K562 (cell line): ENCODE measurements around the gene FANCD2. TPM values are rescaled to one million over a fixed set of nuclear protein-coding genes. Genes with fewer than 3 reads are reported as not detected.

Experiments used
- ATAC-seq: fragments of 200-7000 bp; cut with Tn5 transposase; 3 replicates; pipeline ENCODE4 v1.9.1; 2020; ENCODE audit warnings: moderate library complexity
- BruUV-seq: library from RNA; stranded (reverse); fragments of 400-500 nt; replicated peaks from 2 replicates; lab custom pipeline; 2021; lab: Mats Ljungman, UMichigan
- CTCF ChIA-PET: fragments of 300-600 bp; formaldehyde crosslinking; extraction: SDS; loops from one replicate; lab custom pipeline; 2021; ENCODE audit warnings: low intra/inter-chr PET ratio; lab: Yijun Ruan, JAX
- POLR2A ChIA-PET: fragments of 300-600, 350-650 bp; sonication (Branson Sonifier 250); formaldehyde crosslinking; extraction: SDS; loops from one replicate; lab custom pipeline; 2021; ENCODE audit warnings: antibody characterized with exemption, inconsistent platforms; lab: Yijun Ruan, JAX
- DNase-seq, 4 experiments: peaks; one replicate each; pipeline versions ENCODE4 v3.0.0 to v3.0.0-alpha.2; 2011 to 2018; ENCODE audit warnings: low spot score in 3 of 4, mixed read lengths in 3 of 4; ENCODE audit errors: extremely low read depth in 1 of 4
- FAIRE-seq: peaks from 2 replicates; lab custom pipeline; 2011; peaks lifted over from hg19 to GRCh38; lab: Jason Lieb, UNC
- H2AFZ ChIP-seq: 2 replicates; pipeline ENCODE4 v1.6.0; 2011; ENCODE audit warnings: low read depth, low read length, control low read depth, inconsistent platforms
- H3K27ac ChIP-seq: fragments of 200-600 bp; 3 replicates; pipeline ENCODE4 v1.8.0; 2011; ENCODE audit warnings: low read depth, mild to moderate bottlenecking, control low read depth, inconsistent platforms, low read length, moderate library complexity, mixed read lengths; ENCODE audit errors: extremely low read depth
- H3K27me3 ChIP-seq, 2 experiments: fragments of 300-600 bp in 1 of 2; 2 replicates in 1 of 2; 3 replicates in 1 of 2; pipeline versions ENCODE4 v1.6.0 to v1.8.0; 2011; ENCODE audit warnings: inconsistent platforms in 2 of 2, low read length in 2 of 2, mild to moderate bottlenecking in 1 of 2, mixed read lengths in 1 of 2, moderate library complexity in 1 of 2; ENCODE audit not compliant: control insufficient read depth in 2 of 2, insufficient read depth in 2 of 2
- H3K36me3 ChIP-seq: fragments of 300-600 bp; 3 replicates; pipeline ENCODE4 v1.8.0; 2011; ENCODE audit warnings: mild to moderate bottlenecking, low read length, inconsistent platforms; ENCODE audit not compliant: control insufficient read depth, insufficient read depth
- H3K4me1 ChIP-seq, 2 experiments: fragments of 200-600 bp in 1 of 2; replicated peaks in 1 of 2; 2 replicates in 1 of 2; 3 replicates in 1 of 2; pipeline versions ENCODE4 v1.5.1 to v1.8.0; 2011; ENCODE audit warnings: inconsistent platforms in 2 of 2, low read length in 2 of 2, mild to moderate bottlenecking in 1 of 2, mixed read lengths in 1 of 2, moderate library complexity in 1 of 2; ENCODE audit not compliant: control insufficient read depth in 2 of 2, insufficient read depth in 2 of 2
- H3K4me2 ChIP-seq: 2 replicates; pipeline ENCODE4 v1.6.1; 2011; ENCODE audit warnings: low read length, control low read depth, inconsistent platforms, mixed read lengths; ENCODE audit not compliant: insufficient read depth
- H3K4me3 ChIP-seq: fragments of 200-600 bp; sonication (generic), shearing (Covaris generic); 2 replicates; pipeline ENCODE4 v1.5.1; 2016; ENCODE audit warnings: control low read depth, inconsistent platforms
- H3K79me2 ChIP-seq: fragments of 200-600 bp; 3 replicates; pipeline ENCODE4 v1.8.0; 2011; ENCODE audit warnings: low read length, inconsistent platforms; ENCODE audit not compliant: control insufficient read depth, insufficient read depth
- H3K9ac ChIP-seq, 2 experiments: 2 replicates each; pipeline versions ENCODE4 v1.6.0 to v1.6.1; 2011; ENCODE audit warnings: low read depth in 2 of 2, low read length in 2 of 2, control low read depth in 1 of 2, inconsistent platforms in 1 of 2, mild to moderate bottlenecking in 1 of 2, mixed read lengths in 1 of 2; ENCODE audit not compliant: insufficient read depth in 1 of 2
- H3K9me1 ChIP-seq: one replicate; pipeline ENCODE4 v1.6.0; 2011; ENCODE audit warnings: inconsistent platforms, mild to moderate bottlenecking, low read length, moderate library complexity; ENCODE audit not compliant: control insufficient read depth, insufficient read depth
- H3K9me3 ChIP-seq: replicated peaks from 2 replicates; pipeline ENCODE4 v1.5.1; 2011; ENCODE audit warnings: low read depth, low read length, inconsistent platforms; ENCODE audit not compliant: control insufficient read depth, insufficient read depth
- H4K20me1 ChIP-seq: replicated peaks from 2 replicates; pipeline ENCODE4 v1.6.1; 2011; ENCODE audit warnings: low read length, inconsistent platforms, mixed read lengths; ENCODE audit not compliant: control insufficient read depth, insufficient read depth
- ADNP ChIP-seq: fragments of 200-800 bp; sonication (Bioruptor generic); IDR thresholded peaks from 2 replicates; pipeline ENCODE4 v1.6.1; 2016; ENCODE audit warnings: missing genetic modification characterization, missing compliant biosample characterization
- ASH1L ChIP-seq: fragments of 450-650 bp; IDR thresholded peaks from 2 replicates; pipeline ENCODE4 v1.6.1; 2018; ENCODE audit warnings: borderline replicate concordance, mild to moderate bottlenecking, low read depth; ENCODE audit not compliant: partially characterized antibody
- CLOCK ChIP-seq: fragments of 250-450 bp; sonication (Bioruptor Pico); IDR thresholded peaks from 2 replicates; pipeline ENCODE4 v1.4.0; 2020; ENCODE audit warnings: mild to moderate bottlenecking, moderate library complexity, borderline replicate concordance
- MAFF ChIP-seq: IDR thresholded peaks from 2 replicates; pipeline ENCODE4 v1.6.1; 2012; ENCODE audit warnings: low read length, improper control_type of control experiment
- SNIP1 ChIP-seq: fragments of 450-650 bp; IDR thresholded peaks from 2 replicates; pipeline ENCODE4 v1.7.1; 2017; ENCODE audit warnings: low read depth, mild to moderate bottlenecking
- TEAD4 ChIP-seq, 2 experiments: sonication (generic) in 1 of 2; formaldehyde crosslinking in 1 of 2; IDR thresholded peaks; 2 replicates each; pipeline versions ENCODE4 v1.6.1 to v1.8.0; 2012 to 2022; ENCODE audit warnings: borderline replicate concordance in 1 of 2, inconsistent platforms in 1 of 2, low read length in 1 of 2, mild to moderate bottlenecking in 1 of 2, missing genetic modification reagents in 1 of 2
- ZNF140 ChIP-seq: fragments of 250-450 bp; sonication (Bioruptor Pico); IDR thresholded peaks from 2 replicates; pipeline ENCODE4 v1.8.0; 2021; ENCODE audit warnings: moderate library complexity, mild to moderate bottlenecking, inconsistent platforms
- ZNF436 ChIP-seq: fragments of 250-450, 450-650 bp; sonication (Bioruptor Pico); formaldehyde crosslinking; IDR thresholded peaks from 2 replicates; pipeline ENCODE4 v1.7.0; 2020; ENCODE audit warnings: mild to moderate bottlenecking
- ZNF644 ChIP-seq: fragments of 200-800 bp; sonication (Bioruptor generic); IDR thresholded peaks from 2 replicates; pipeline ENCODE4 v1.6.1; 2016; ENCODE audit warnings: low read depth, missing genetic modification characterization, missing compliant biosample characterization
- ZNF780A ChIP-seq: fragments of 250-450 bp; sonication (Bioruptor Pico); IDR thresholded peaks from 2 replicates; pipeline ENCODE4 v1.5.0; 2021; ENCODE audit warnings: mild to moderate bottlenecking
- WGBS: fragments of 100-300 bp; shearing (Covaris generic); methylation state at CpG from one replicate; pipeline ENCODE4 v1.1.6; 2016; ENCODE audit warnings: low coverage, mixed read lengths; ENCODE audit not compliant: insufficient coverage; ENCODE audit errors: missing lambda C conversion rate; 5-methylcytosine and 5-hydroxymethylcytosine counted together
- in situ Hi-C: fragments of 300-500 bp; cut with MboI; formaldehyde crosslinking; loops from 4 replicates; pipeline ENCODE4 v1.15.0; 2018; ENCODE audit warnings: inconsistent platforms, mixed read lengths
- intact Hi-C: fragments of 100-400 bp; cut with micrococcal nuclease; formaldehyde crosslinking; loops from 2 replicates; pipeline ENCODE4 v1.14.2; 2022
- polyA plus RNA-seq, 8 experiments: library from polyadenylated mRNA; depleted of rRNA in 4 of 8; stranded (reverse) in 5 of 8; unstranded in 3 of 8; fragments of >200 nt; fragmentation: Nextera tagmentation in 2 of 8; fragmentation: Illumina TruSeq in 1 of 8; extraction: Ambion mirVana in 2 of 8; extraction: Trizol in 1 of 8; gene quantifications; 2 replicates each; pipeline versions ENCODE4 v1.2.1 to v1.2.3, GENCODE V29; 2011 to 2014; ENCODE audit warnings: inconsistent platforms in 1 of 8, missing spikeins in 1 of 8
- total RNA-seq, 7 experiments: library from RNA; depleted of rRNA in 6 of 7; stranded (reverse); fragments of >200 nt in 6 of 7; fragmentation: Illumina TruSeq in 2 of 7; extraction: Trizol in 2 of 7; gene quantifications; 2 replicates each; pipeline versions ENCODE4 v1.2.1 to v1.2.3, GENCODE V29; 2011 to 2021; ENCODE audit warnings: low replicate concordance in 1 of 7
- TF ChIP-seq, protein P1 (sequence below), 2 experiments: fragments of 450-650 bp in 1 of 2; sonication (generic) in 1 of 2; formaldehyde crosslinking in 1 of 2; IDR thresholded peaks; 2 replicates each; pipeline versions ENCODE4 v1.7.1 to v1.9.0; 2016 to 2022; ENCODE audit warnings: inconsistent platforms in 1 of 2, mild to moderate bottlenecking in 1 of 2, missing genetic modification reagents in 1 of 2

Gene FANCD2
- total and polyA plus RNA-seq, 9 of the 15 experiments (the other 6 are each of a cell fraction or from before 2014, with no cell fraction given), result 59.4 to 137 (median 96.1) TPM

DNA sequence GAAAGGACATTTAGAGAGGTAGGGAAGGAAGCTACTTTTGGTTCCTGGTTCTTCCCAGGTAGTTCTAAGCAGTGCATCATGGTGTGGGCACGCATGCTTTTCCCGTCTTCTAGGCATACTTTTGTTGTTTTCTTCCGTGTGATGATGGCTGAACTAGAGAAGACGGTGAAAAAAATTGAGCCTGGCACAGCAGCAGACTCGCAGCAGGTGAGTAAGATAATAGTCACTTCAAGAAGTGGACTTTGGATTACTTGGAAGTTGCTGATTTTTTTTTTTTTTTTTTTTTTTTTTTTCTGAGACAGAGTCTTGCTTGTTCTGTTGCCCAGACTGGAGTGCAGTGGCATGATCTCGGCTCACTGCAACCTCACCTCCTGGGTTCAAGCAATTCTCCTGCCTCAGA is 63.9 kb downstream of the FANCD2 start:
- Histone ChIP-seq H3K27ac (no peak overlapping the region), H3K4me2 (no peak overlapping the region), H3K4me1 (no peaks in the 10 kb centered on the region), H3K27me3 (no peaks in the 10 kb centered on the region), H4K20me1 (no peaks in the 10 kb centered on the region), H3K79me2 (no peaks in the 10 kb centered on the region), H3K9me3 (no peaks in the 10 kb centered on the region), H3K9ac (no peak overlapping the region), H3K36me3 (peaks cover 83% of the 10 kb centered on the region), H2AFZ (no peak overlapping the region), H3K4me3 (no peak overlapping the region), H3K9me1 (no peaks in the 10 kb centered on the region)
- WGBS, result 100% methylated on average over 6 of the region's 6 CpGs
- POLR2A ChIA-PET, result interaction anchor here (1.0 kb wide), 1 partner anchor 13 kb away, joined by 3 read pairs; no protein-coding TSS in a partner anchor
- intact Hi-C loops (no loop called here), in situ Hi-C loops (no loop called here)
- ATAC-seq, result no peak
- no TSS peak for BruUV-seq
- DNase-seq, result no peak
- CTCF ChIA-PET, result no interaction called here
- FAIRE-seq, result no peak
- TF ChIP-seq ADNP (tag) (no peak), ZNF644 (tag) (no peak), ZNF140 (CRISPR knock-in tag) (no peak), MAFF (no peak), ZNF436 (no peak), ZNF780A (no peak), CLOCK (no peak), TEAD4 (IDR thresholded peaks at IDR 0.05; ENCODE audit: low read length) (no peak), TEAD4 (CRISPR knock-in tag; IDR thresholded peaks at IDR 0.05; ENCODE audit: borderline replicate concordance) (no peak), ASH1L (no peak), SNIP1 (no peak)
- TF ChIP-seq, protein P1, sequence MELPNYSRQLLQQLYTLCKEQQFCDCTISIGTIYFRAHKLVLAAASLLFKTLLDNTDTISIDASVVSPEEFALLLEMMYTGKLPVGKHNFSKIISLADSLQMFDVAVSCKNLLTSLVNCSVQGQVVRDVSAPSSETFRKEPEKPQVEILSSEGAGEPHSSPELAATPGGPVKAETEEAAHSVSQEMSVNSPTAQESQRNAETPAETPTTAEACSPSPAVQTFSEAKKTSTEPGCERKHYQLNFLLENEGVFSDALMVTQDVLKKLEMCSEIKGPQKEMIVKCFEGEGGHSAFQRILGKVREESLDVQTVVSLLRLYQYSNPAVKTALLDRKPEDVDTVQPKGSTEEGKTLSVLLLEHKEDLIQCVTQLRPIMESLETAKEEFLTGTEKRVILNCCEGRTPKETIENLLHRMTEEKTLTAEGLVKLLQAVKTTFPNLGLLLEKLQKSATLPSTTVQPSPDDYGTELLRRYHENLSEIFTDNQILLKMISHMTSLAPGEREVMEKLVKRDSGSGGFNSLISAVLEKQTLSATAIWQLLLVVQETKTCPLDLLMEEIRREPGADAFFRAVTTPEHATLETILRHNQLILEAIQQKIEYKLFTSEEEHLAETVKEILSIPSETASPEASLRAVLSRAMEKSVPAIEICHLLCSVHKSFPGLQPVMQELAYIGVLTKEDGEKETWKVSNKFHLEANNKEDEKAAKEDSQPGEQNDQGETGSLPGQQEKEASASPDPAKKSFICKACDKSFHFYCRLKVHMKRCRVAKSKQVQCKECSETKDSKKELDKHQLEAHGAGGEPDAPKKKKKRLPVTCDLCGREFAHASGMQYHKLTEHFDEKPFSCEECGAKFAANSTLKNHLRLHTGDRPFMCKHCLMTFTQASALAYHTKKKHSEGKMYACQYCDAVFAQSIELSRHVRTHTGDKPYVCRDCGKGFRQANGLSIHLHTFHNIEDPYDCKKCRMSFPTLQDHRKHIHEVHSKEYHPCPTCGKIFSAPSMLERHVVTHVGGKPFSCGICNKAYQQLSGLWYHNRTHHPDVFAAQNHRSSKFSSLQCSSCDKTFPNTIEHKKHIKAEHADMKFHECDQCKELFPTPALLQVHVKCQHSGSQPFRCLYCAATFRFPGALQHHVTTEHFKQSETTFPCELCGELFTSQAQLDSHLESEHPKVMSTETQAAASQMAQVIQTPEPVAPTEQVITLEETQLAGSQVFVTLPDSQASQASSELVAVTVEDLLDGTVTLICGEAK (IDR thresholded peaks at IDR 0.05), result no peak
- TF ChIP-seq, protein P1 (CRISPR knock-in tag; IDR thresholded peaks at IDR 0.05), result no peak
